Transverse colon (tissue), 4 donors: ENCODE data around the gene CHD6. TPM values are rescaled to one million over a fixed set of nuclear protein-coding genes. Genes with fewer than 3 reads are reported as not detected.

Source experiments
- DNase-seq: peaks from one replicate; pipeline ENCODE4 v3.0.0-alpha.2; 2019
- H3K27ac ChIP-seq, 4 donors: fragments of 200-600 bp; sonication (generic); 2 replicates each; pipeline ENCODE4 v1.5.1; 2016 to 2018; ENCODE audit warnings: inconsistent platforms in 4 of 4
- H3K27me3 ChIP-seq: fragments of 200-600 bp; sonication (generic); 2 replicates; pipeline ENCODE4 v1.5.1; 2017; ENCODE audit warnings: inconsistent platforms
- H3K36me3 ChIP-seq, 4 donors: fragments of 200-600 bp; sonication (generic); 2 replicates each; pipeline ENCODE4 v1.5.1; 2017 to 2019; ENCODE audit warnings: inconsistent platforms in 4 of 4
- H3K4me1 ChIP-seq, 4 donors: fragments of 200-600 bp; sonication (generic); 2 replicates each; pipeline ENCODE4 v1.5.1; 2017 to 2020; ENCODE audit warnings: inconsistent platforms in 4 of 4
- H3K4me3 ChIP-seq, 4 donors: fragments of 200-600 bp; sonication (generic); 1 replicate in 1 of 4; 2 replicates in 3 of 4; pipeline versions ENCODE4 v1.5.1 to v1.6.1; 2017 to 2019; ENCODE audit warnings: inconsistent platforms in 4 of 4
- H3K9me3 ChIP-seq, 2 donors: fragments of 200-600 bp; sonication (generic); 2 replicates each; pipeline ENCODE4 v1.5.1; 2017 to 2019; ENCODE audit warnings: inconsistent platforms in 2 of 2
- EP300 ChIP-seq: sonication (generic); formaldehyde crosslinking; IDR thresholded peaks from one replicate; pipeline ENCODE4 v1.6.1; 2017; ENCODE audit warnings: antibody characterized with exemption, low read depth
- POLR2A ChIP-seq: fragments of 450-650 bp; IDR thresholded peaks from one replicate; pipeline ENCODE4 v1.6.1; 2016; ENCODE audit warnings: antibody characterized with exemption, mild to moderate bottlenecking, moderate library complexity
- POLR2AphosphoS5 ChIP-seq, 3 donors: sonication (generic); formaldehyde crosslinking; IDR thresholded peaks; one replicate each; pipeline ENCODE4 v1.6.1; 2016; ENCODE audit warnings: antibody characterized with exemption in 3 of 3
- WGBS, 2 donors: methylation state at CpG; one replicate each; pipeline ENCODE4 v1.1.5; 2018; ENCODE audit warnings: low coverage in 1 of 2; 5-methylcytosine and 5-hydroxymethylcytosine counted together
- in situ Hi-C, 4 donors: fragments of 200-750 bp; cut with MboI; loops; one replicate each; pipeline versions ENCODE4 v1.15.0 to v1.15.1; 2017; ENCODE audit warnings: low sequenced_read_pairs in 3 of 4, low pct_ligation_motif_present in 1 of 4, low pct_unique_long_range_greater_than_20kb in 1 of 4
- intact Hi-C: fragments of 100-400 bp; cut with DNase I; formaldehyde crosslinking; loops from one replicate; pipeline ENCODE4 v1.15.1; 2023; ENCODE audit warnings: low total_unique reads
- total RNA-seq, 4 donors: library from RNA; depleted of rRNA; stranded (reverse); fragments of >200 nt; gene quantifications; one replicate each; pipeline ENCODE4 v1.1.0, GENCODE V29; 2016
- TF ChIP-seq, protein P1 (sequence below), 5 experiments: fragments of 200-600 bp in 3 of 5; fragments of 450-650 bp in 2 of 5; sonication (generic) in 3 of 5; IDR thresholded peaks; 1 replicate in 2 of 5; 2 replicates in 3 of 5; pipeline ENCODE4 v1.5.1; 2016 to 2017; ENCODE audit warnings: antibody characterized with exemption in 5 of 5, inconsistent platforms in 3 of 5, mild to moderate bottlenecking in 2 of 5, moderate library complexity in 1 of 5

CHD6 gene
- total RNA-seq, 4 donors from 2014 or later: 27.3 to 42.1 (median 27.9) TPM

DNA sequence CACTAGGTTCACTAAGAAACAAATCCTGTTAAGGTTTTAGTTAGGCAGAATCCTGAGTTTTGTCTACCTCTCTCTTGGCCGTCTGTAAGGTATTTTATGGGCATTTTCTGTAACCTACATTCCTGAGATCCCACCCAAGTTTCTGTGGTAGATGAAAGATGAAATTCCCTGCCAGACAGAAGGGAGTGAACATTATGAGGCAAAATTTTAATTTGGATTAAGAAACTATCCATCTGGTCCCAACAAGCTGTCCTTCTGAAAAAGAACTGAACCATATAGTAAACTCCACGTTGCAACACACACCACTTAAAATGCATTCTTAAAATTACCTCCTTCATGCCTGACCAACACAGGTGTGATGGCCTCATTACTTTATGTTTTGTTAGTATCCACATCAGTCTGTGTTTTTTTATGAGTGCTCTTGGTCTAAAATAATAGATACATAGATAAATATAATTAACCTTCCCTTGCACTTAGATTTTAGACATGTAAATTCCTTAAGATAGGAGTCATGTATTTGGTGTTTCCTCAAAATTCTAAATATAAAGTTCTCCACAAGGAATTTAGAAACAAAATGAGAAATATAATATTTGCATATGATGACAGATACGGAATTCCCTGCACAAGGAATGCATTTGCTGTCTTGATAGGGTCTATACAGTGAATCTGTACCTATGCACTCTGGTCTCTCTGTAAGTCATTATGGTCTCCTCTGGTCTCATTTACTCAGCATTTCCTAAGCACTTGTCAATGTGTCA is 86.5 kb downstream of the CHD6 start:
- no peaks in the 10 kb centered on the region for H3K27me3 ChIP-seq
- H3K27ac ChIP-seq: no peak overlapping the region
- TF ChIP-seq, protein P1, sequence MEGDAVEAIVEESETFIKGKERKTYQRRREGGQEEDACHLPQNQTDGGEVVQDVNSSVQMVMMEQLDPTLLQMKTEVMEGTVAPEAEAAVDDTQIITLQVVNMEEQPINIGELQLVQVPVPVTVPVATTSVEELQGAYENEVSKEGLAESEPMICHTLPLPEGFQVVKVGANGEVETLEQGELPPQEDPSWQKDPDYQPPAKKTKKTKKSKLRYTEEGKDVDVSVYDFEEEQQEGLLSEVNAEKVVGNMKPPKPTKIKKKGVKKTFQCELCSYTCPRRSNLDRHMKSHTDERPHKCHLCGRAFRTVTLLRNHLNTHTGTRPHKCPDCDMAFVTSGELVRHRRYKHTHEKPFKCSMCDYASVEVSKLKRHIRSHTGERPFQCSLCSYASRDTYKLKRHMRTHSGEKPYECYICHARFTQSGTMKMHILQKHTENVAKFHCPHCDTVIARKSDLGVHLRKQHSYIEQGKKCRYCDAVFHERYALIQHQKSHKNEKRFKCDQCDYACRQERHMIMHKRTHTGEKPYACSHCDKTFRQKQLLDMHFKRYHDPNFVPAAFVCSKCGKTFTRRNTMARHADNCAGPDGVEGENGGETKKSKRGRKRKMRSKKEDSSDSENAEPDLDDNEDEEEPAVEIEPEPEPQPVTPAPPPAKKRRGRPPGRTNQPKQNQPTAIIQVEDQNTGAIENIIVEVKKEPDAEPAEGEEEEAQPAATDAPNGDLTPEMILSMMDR (IDR thresholded peaks at IDR 0.05): no peak
- no peak for TF ChIP-seq POLR2AphosphoS5 (IDR thresholded peaks at IDR 0.05)
- TF ChIP-seq EP300: no peak
- TF ChIP-seq POLR2A: no peak
- 60 to 81% methylated on average over 1 to 3 of the region's 3 CpGs for whole genome bisulfite sequencing, 2 donors
- no peak for DNase-seq
- no peak overlapping the region for H3K4me3 ChIP-seq
- intact Hi-C loops: loop anchor here (1.0 kb wide), 1 partner anchor 30 kb away; no protein-coding TSS in a partner anchor
- in situ Hi-C loops: no loop called here
- H3K9me3 ChIP-seq: no peaks in the 10 kb centered on the region
- no peaks in the 10 kb centered on the region for H3K36me3 ChIP-seq
- peaks cover 0 to 19% (median 5%) of the 10 kb centered on the region in 4 donors for H3K4me1 ChIP-seq

DNA sequence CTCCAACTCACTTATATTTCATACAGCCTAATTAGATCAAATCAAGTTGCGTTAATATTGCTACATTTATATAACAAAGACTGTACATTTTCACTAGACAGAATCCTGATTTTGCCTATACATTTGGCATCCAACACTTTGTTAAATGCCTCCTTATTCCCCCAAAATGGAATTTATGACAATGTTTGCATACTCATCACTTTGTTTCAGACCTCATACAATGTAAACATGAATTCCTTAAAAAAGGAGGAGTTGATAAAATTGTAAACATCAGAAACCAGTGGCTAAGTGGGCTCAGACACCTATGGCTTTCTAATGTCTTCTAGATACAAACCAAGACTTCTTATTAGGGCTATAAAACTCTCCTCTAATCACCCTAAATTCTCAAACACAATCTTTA is 87.3 kb downstream of the CHD6 start:
- Histone ChIP-seq H3K9me3 (no peaks in the 10 kb centered on the region), H3K4me3 (no peak overlapping the region), H3K4me1 (peaks cover 4 to 26% (median 12%) of the 10 kb centered on the region in 4 donors), H3K27ac (no peak overlapping the region), H3K27me3 (no peaks in the 10 kb centered on the region), H3K36me3 (no peaks in the 10 kb centered on the region)
- intact Hi-C loops: no loop called here
- 82 to 91% methylated on average over 1 of the region's 1 CpG for WGBS, 2 donors
- DNase-seq: no peak
- in situ Hi-C loops: no loop called here
- TF ChIP-seq EP300 (no peak), POLR2AphosphoS5 (IDR thresholded peaks at IDR 0.05) (no peak), POLR2A (no peak)
- TF ChIP-seq, protein P1 (IDR thresholded peaks at IDR 0.05): no peak

DNA sequence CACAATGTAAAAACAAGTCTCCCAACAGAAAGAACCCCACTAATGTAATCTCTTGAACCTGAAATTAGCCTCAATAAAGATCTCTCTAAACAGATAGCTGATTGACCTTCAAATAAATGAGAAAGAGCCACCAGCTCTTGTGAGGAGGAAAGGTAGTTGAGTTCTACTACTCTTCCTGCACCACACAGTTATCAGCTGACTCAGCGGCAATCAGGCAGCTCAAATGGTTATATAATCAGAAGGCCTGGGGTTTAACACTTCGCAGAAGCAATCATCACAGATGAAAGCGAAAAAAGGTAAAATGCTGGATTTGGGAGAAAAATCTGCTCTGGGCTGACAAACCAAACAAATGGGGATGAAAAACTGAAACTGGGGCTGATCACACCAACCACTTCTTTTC is 91.8 kb downstream of the CHD6 start:
- no peak overlapping the region for H3K4me3 ChIP-seq
- 59 to 74% methylated on average over 3 of the region's 3 CpGs for WGBS, 2 donors
- intact Hi-C loops (no loop called here), in situ Hi-C loops (no loop called here)
- peak overlapping the region in 1 of 4 donors; percentile 46 for H3K27ac ChIP-seq
- no peak for TF ChIP-seq EP300
- TF ChIP-seq POLR2AphosphoS5 (IDR thresholded peaks at IDR 0.05): no peak
- TF ChIP-seq, protein P1 (IDR thresholded peaks at IDR 0.05): no peak
- no peak for TF ChIP-seq POLR2A
- H3K9me3 ChIP-seq: no peaks in the 10 kb centered on the region
- DNase-seq: no peak
- H3K27me3 ChIP-seq: no peaks in the 10 kb centered on the region
- H3K36me3 ChIP-seq: no peaks in the 10 kb centered on the region
- peaks cover 13 to 26% (median 20%) of the 10 kb centered on the region in 4 donors for H3K4me1 ChIP-seq

GRCh38 chr20:41524980-41525613 is 93.1 kb downstream of the CHD6 start:
- no peak for TF ChIP-seq POLR2AphosphoS5 (IDR thresholded peaks at IDR 0.05)
- no peak for TF ChIP-seq POLR2A
- TF ChIP-seq, protein P1 (IDR thresholded peaks at IDR 0.05): no peak
- TF ChIP-seq EP300: no peak
- Histone ChIP-seq H3K9me3 (no peaks in the 10 kb centered on the region), H3K4me1 (peaks cover 13 to 26% (median 20%) of the 10 kb centered on the region in 4 donors), H3K4me3 (peak overlapping the region in 1 of 4 donors; percentile 21), H3K36me3 (no peaks in the 10 kb centered on the region), H3K27me3 (no peaks in the 10 kb centered on the region), H3K27ac (peak overlapping the region; percentile 13 to 46 (median 34))
- in situ Hi-C loops (no loop called here), intact Hi-C loops (no loop called here)
- 27 to 42% methylated on average over 5 to 6 of the region's 6 CpGs for WGBS, 2 donors
- DNase-seq: peak; percentile 77
